Measurements from ENCODE around the gene ZG16.
"Not testable (repeated sequence)": the region's sequence is repeated elsewhere in the genome, so short reads cannot be mapped to it uniquely, and the experiment has no call there.

DNA sequence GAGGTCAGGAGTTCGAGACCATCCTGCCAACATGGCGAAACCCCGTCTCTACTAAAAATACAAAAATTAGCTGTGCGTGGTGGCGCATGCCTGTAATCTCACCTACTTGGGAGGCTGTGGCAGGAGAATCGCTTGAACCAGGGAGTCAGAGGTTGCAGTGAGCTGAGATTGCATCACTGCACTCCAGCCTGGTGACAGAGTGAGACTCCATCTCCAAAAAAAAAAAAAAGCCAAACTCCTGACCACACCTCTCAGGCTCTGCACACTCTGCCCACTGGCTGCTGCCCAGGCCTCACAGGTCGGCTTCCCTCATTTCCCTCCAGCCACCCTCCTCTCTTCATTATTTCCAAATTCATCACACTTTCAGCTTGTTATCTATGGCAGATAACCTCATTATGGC is 5.7 kb upstream of the ZG16 start:
- TF ChIP-seq, protein P1, sequence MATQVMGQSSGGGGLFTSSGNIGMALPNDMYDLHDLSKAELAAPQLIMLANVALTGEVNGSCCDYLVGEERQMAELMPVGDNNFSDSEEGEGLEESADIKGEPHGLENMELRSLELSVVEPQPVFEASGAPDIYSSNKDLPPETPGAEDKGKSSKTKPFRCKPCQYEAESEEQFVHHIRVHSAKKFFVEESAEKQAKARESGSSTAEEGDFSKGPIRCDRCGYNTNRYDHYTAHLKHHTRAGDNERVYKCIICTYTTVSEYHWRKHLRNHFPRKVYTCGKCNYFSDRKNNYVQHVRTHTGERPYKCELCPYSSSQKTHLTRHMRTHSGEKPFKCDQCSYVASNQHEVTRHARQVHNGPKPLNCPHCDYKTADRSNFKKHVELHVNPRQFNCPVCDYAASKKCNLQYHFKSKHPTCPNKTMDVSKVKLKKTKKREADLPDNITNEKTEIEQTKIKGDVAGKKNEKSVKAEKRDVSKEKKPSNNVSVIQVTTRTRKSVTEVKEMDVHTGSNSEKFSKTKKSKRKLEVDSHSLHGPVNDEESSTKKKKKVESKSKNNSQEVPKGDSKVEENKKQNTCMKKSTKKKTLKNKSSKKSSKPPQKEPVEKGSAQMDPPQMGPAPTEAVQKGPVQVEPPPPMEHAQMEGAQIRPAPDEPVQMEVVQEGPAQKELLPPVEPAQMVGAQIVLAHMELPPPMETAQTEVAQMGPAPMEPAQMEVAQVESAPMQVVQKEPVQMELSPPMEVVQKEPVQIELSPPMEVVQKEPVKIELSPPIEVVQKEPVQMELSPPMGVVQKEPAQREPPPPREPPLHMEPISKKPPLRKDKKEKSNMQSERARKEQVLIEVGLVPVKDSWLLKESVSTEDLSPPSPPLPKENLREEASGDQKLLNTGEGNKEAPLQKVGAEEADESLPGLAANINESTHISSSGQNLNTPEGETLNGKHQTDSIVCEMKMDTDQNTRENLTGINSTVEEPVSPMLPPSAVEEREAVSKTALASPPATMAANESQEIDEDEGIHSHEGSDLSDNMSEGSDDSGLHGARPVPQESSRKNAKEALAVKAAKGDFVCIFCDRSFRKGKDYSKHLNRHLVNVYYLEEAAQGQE (IDR thresholded peaks at IDR 0.05; ENCODE audit: borderline replicate concordance) = not testable (repeated sequence)
- TF ChIP-seq, protein P1 (CRISPR knock-in tag; IDR thresholded peaks at IDR 0.05; ENCODE audit: low read depth) = not testable (repeated sequence)
- TF ChIP-seq, protein P2, sequence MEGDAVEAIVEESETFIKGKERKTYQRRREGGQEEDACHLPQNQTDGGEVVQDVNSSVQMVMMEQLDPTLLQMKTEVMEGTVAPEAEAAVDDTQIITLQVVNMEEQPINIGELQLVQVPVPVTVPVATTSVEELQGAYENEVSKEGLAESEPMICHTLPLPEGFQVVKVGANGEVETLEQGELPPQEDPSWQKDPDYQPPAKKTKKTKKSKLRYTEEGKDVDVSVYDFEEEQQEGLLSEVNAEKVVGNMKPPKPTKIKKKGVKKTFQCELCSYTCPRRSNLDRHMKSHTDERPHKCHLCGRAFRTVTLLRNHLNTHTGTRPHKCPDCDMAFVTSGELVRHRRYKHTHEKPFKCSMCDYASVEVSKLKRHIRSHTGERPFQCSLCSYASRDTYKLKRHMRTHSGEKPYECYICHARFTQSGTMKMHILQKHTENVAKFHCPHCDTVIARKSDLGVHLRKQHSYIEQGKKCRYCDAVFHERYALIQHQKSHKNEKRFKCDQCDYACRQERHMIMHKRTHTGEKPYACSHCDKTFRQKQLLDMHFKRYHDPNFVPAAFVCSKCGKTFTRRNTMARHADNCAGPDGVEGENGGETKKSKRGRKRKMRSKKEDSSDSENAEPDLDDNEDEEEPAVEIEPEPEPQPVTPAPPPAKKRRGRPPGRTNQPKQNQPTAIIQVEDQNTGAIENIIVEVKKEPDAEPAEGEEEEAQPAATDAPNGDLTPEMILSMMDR (IDR thresholded peaks at IDR 0.05 in 2 of 3, conservative IDR thresholded peaks at IDR 0.05 in 1 of 3; ENCODE audit: insufficient read depth in 2 of 3, low read depth in 1 of 3, low read length in 3 of 3) = not testable (repeated sequence)
- TF ChIP-seq TCF7 (IDR thresholded peaks at IDR 0.05; ENCODE audit: borderline replicate concordance); ZNF778 (CRISPR knock-in tag; IDR thresholded peaks at IDR 0.05); TBP (optimal IDR thresholded peaks at IDR 0.05; ENCODE audit: low read depth, low read length): not testable (repeated sequence)
